Mucosa of stomach (tissue), 1 donor: Measurements from ENCODE around the gene AAK1.
"Not testable (repeated sequence)": the region's sequence is repeated elsewhere in the genome, so short reads cannot be mapped to it uniquely, and the experiment has no call there.

Experiments
- H3K27me3 ChIP-seq: one replicate; pipeline ENCODE4 v1.7.0; 2013; ENCODE audit warnings: mild to moderate bottlenecking, low read length; ENCODE audit not compliant: control insufficient read depth, insufficient read depth
- H3K36me3 ChIP-seq: one replicate; pipeline ENCODE4 v1.7.0; 2013; ENCODE audit warnings: low read length; ENCODE audit not compliant: control insufficient read depth, insufficient read depth
- H3K4me1 ChIP-seq: one replicate; pipeline ENCODE4 v1.7.0; 2013; ENCODE audit warnings: mild to moderate bottlenecking, low read length; ENCODE audit not compliant: control insufficient read depth, insufficient read depth
- H3K4me3 ChIP-seq: one replicate; pipeline ENCODE4 v1.7.0; 2013; ENCODE audit warnings: low read length
- H3K9ac ChIP-seq: one replicate; pipeline ENCODE4 v1.7.0; 2013; ENCODE audit warnings: mild to moderate bottlenecking, low read length, moderate library complexity
- H3K9me3 ChIP-seq: one replicate; pipeline ENCODE4 v1.7.0; 2013; ENCODE audit warnings: mild to moderate bottlenecking, low read length, moderate library complexity; ENCODE audit not compliant: control insufficient read depth
- donor health status: Pancreatic carcinoma.

Gene AAK1

DNA sequence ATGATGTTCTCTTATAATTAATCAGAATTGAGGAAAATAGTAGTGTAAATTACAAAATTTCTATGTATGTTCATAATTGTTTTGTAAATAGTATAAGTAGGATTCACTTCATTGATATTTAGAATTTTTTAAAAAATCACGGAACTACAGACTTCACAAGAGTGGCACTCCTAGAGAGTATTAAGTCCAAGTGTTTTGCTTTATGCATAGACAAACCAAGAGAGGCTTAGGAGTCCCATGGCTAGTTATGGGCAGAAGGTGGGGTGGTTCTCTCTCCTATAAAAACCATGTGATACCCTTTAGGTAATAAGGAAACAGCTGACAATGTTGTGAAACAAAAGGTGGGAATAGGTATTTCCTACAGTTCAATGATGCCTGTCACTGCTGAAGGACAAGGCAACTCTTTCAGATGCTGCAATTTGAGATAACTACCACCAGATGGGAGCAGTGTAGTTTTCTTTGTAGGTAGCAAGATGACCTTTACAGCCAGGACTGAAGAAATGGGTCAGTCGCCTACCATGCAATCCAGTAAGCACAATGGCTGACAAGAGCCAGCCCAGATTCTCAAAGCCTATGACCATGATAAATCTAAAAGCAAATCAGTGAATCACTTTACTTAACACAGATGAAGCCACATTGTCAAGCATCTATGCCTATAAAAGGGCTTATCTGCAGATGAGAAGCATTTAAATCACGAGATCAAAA lies 83.9 kb downstream of the AAK1 start:
- H3K4me3 ChIP-seq, result no peak overlapping the region
- H3K9ac ChIP-seq, result no peak overlapping the region
- no peaks in the 10 kb centered on the region for H3K4me1 ChIP-seq
- H3K27me3 ChIP-seq, result no peaks in the 10 kb centered on the region
- H3K36me3 ChIP-seq, result no peaks in the 10 kb centered on the region
- H3K9me3 ChIP-seq, result no peaks in the 10 kb centered on the region

DNA sequence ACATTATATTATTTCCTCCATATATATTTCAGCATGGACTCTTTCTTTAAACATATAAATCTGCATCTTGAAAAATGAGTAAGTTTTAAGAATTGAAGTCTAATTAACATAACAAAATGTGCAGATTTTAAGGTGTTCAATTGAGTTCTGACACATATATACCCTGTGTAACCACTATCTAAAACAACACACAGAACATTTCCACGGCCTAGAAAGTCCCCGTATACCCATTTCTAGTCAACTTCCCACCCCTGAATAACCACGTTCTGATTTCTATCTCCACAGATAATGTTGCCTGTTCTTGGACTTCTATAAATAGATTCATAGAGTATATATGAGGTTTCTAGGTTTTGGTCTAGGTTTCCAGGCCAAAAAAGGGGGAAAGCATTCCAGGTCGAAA lies 87.5 kb downstream of the AAK1 start:
- Histone ChIP-seq H3K9me3 (no peaks in the 10 kb centered on the region), H3K36me3 (no peaks in the 10 kb centered on the region), H3K4me1 (no peaks in the 10 kb centered on the region), H3K27me3 (no peaks in the 10 kb centered on the region), H3K9ac (no peak overlapping the region), H3K4me3 (no peak overlapping the region)

DNA sequence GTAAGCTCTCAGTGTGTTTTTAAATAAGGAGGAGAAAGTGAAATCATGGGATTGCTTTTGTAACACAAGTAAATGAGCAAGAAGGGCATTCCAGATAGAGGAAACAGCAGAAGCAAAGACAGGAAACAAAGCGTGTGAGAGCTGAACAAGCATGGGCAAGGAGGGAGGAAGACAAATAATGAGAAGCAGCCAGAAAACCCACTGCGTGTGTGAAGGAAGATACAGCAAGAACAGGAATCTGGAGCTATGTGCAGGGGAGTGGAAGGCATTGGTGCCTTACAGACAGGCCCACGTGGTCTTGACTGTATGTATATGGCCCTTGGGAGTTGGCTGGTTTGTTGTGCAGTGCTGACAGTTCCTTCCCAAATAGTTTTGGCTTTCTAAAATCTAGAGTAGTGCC lies 88.6 kb downstream of the AAK1 start:
- Histone ChIP-seq H3K27me3 (no peaks in the 10 kb centered on the region), H3K9ac (no peak overlapping the region), H3K4me1 (no peaks in the 10 kb centered on the region), H3K4me3 (no peak overlapping the region), H3K9me3 (no peaks in the 10 kb centered on the region), H3K36me3 (no peaks in the 10 kb centered on the region)

DNA sequence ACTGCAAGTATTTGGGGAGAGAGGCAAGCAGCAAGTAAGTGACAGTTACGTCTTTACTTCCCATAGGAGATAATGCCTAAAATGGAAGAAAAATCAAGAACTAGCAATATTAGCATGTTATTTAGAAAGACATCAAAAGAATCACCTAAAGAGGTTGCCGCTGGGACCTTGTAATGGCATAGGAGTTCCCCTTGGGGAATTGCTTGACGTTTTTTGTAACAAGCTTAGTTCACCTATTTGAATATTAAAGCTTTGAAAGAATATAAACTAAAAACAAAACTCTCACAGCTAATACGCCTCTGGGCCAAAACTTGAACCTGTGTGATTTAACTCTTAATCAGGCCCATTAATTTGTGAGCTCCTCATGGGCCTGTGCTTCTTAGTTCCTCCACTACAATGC lies 89.0 kb downstream of the AAK1 start:
- Histone ChIP-seq H3K36me3 (no peaks in the 10 kb centered on the region), H3K9ac (no peak overlapping the region), H3K4me1 (no peaks in the 10 kb centered on the region), H3K27me3 (no peaks in the 10 kb centered on the region), H3K4me3 (no peak overlapping the region), H3K9me3 (no peaks in the 10 kb centered on the region)

DNA sequence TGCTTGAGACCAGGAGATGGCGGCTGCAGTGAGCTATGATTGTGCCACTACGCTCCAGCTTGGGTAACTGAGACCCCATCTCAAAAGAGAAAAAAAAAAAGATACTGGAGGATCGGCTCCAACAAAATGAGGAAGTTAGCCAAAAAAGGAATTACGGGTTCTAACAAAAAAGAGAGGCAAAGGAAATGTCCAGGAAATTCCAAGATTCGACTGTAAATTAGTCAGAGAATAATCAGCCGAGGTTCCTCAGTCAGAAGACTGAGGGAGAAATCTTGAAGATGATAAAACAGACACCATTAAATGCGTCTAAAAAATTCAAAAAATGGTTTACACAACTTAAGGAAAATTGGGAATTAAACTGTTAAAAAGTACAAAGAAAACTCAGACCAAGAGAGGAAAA lies 89.5 kb downstream of the AAK1 start:
- H3K9ac ChIP-seq, result no peak overlapping the region
- no peak overlapping the region for H3K4me3 ChIP-seq
- no peaks in the 10 kb centered on the region for H3K9me3 ChIP-seq
- no peaks in the 10 kb centered on the region for H3K4me1 ChIP-seq
- no peaks in the 10 kb centered on the region for H3K27me3 ChIP-seq
- no peaks in the 10 kb centered on the region for H3K36me3 ChIP-seq

DNA sequence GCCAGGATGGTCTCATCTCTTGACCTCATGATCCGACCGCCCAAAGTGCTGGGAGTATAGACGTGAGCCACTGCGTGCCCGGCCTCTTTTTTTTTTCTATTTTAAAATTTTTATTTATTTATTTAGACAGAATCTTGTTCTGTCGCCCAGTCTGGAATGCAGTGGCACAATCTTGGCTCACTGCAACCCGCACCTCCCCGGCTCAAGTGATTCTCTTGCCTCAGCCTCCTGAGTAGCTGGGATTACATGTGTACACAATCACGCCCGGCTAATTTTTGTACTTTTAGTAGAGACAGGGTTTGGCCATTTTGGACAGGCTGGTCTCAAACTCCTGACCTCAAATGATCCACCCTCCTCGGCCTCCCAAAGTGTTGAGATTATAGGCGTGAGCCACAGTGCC lies 93.0 kb downstream of the AAK1 start:
- not testable (repeated sequence) for H3K4me1 ChIP-seq, H3K4me3 ChIP-seq, H3K9me3 ChIP-seq, H3K36me3 ChIP-seq, H3K27me3 ChIP-seq, H3K9ac ChIP-seq

DNA sequence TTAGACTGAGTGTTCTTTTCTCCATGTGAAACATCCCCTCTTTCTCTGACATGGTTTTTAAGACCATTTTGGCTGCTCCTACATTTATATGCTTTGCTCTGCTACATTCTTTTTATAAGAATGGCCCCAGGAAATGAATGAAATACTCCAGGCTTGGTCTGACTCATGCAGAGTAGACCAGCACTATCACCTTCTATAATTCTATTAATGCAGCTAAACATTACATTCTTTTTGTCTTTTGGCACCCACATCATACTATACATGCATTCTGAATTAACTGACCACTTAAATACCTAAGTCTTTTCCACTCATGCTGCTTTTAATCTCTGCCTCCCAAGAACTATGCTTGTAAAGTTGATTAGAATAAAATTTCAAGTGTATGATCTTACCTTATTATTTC lies 94.1 kb downstream of the AAK1 start:
- Histone ChIP-seq H3K9me3 (no peaks in the 10 kb centered on the region), H3K4me1 (no peaks in the 10 kb centered on the region), H3K36me3 (no peaks in the 10 kb centered on the region), H3K9ac (no peak overlapping the region), H3K4me3 (no peak overlapping the region), H3K27me3 (no peaks in the 10 kb centered on the region)

DNA sequence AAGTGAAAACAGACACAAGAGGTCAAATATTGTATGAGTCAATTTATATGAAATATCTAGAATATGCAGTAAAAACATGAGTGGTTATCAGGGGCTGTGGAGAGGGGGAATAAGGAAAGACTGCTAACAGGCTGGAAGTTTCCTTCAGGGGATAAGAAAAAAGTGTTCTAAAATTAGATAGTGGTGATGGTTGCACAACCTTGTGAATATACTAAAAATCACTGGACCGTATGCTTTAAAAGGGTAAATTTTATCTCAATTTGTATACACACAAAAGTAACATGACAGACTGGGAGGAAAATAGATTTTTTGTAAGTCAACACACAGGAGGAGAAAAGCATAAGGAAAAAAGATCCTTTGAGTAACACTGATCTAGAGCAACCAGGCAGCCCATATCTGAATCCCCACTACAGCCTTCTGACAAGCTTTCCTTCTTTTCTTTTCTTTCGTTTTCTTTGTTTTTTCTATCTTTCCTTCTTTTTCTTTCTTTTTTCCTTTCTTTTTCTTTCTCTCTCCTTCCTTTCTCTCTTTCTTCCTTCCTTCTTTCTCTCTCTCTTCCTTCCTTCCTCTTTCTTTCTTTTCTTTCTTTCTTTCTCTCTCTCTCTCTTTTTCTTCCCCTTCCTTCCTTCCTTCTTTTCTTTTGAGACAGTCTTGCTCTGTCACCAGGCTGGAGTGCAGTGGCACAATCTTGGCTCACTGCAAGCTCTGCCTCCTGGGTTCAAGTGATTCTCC lies 95.4 kb downstream of the AAK1 start:
- H3K4me3 ChIP-seq, result no peak overlapping the region
- H3K27me3 ChIP-seq, result no peaks in the 10 kb centered on the region
- no peaks in the 10 kb centered on the region for H3K36me3 ChIP-seq
- H3K4me1 ChIP-seq, result no peaks in the 10 kb centered on the region
- H3K9me3 ChIP-seq, result no peaks in the 10 kb centered on the region
- H3K9ac ChIP-seq, result no peak overlapping the region

DNA sequence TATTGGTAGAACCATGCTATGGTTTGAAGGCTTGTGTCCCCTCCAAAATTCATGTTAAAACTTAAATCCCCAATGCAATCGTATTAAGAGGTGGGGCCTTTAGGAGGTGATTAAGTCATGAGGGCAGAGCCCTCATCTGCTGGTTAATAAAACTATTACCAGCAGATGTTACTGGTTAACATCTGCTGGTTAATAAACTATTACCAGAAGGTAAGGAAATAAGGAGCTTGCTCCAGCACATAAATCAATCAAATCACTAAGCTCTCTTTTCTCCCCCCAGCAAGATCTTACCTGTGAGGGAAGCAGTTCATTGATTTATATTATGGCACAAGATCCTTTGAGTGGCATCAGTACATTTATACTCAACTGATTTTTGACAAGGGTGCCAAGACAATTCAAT lies 96.9 kb downstream of the AAK1 start:
- no peaks in the 10 kb centered on the region for H3K36me3 ChIP-seq
- no peaks in the 10 kb centered on the region for H3K27me3 ChIP-seq
- H3K4me3 ChIP-seq, result no peak overlapping the region
- H3K9ac ChIP-seq, result no peak overlapping the region
- H3K9me3 ChIP-seq, result no peaks in the 10 kb centered on the region
- H3K4me1 ChIP-seq, result no peaks in the 10 kb centered on the region

DNA sequence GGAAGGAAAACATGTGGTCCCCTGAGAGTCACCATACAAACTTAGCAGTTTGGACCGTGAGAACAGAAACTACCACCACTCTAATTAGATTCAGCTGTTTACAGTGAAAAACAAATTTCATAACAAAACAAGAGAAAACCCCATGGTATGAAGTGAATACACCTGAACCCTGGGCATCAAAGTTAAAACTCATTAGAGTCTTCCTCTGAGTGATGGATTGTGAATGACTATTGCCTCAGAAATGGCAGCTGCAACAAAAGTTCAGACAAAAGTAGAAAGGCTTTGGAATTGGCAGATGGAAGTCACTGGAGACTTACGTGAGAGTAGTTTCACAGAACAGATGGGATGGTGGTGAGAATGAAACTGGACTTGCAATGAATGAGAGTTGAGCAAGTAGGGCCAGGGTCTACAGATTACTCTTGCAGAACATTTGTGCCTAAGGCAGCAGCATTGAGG lies 98.0 kb downstream of the AAK1 start:
- Histone ChIP-seq H3K27me3 (no peaks in the 10 kb centered on the region), H3K9ac (no peak overlapping the region), H3K36me3 (no peaks in the 10 kb centered on the region), H3K4me1 (no peaks in the 10 kb centered on the region), H3K9me3 (no peaks in the 10 kb centered on the region), H3K4me3 (no peak overlapping the region)

DNA sequence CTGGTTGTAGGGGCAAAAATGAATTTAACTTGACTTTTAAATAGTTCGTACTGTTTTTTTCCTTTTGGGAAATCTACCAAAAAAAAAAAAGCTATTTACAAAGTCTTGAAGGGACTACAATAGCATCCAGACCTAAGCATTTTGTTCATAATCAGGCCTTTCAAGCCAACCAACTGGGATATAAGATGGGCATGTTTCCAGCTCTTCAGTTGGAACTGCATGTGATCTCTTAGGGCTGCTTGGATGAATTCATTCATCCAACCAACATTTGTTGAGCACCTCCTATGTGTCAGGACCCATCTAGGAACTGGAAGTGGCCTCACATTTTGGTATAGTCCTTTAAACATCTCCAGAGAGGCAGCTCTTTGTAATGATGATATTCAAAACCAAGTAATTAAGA lies 98.6 kb downstream of the AAK1 start:
- Histone ChIP-seq H3K27me3 (no peaks in the 10 kb centered on the region), H3K9ac (no peak overlapping the region), H3K9me3 (no peaks in the 10 kb centered on the region)

DNA sequence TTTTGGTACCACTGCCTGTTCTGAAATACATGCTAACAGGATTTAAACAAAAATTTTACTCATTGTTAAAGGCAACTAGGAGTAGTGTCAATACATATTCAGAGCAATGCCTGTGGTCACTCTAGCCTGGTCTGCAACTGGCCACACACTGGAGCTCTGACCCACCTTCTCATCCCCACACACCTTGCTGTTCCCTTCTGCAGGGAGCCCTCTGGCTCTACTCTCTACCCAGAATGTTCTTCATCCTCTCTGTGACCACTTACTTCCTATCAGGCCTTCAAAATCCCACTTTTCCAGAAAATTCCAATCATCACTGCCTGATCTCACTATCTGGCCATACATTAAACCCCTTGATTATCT lies 104.0 kb downstream of the AAK1 start:
- H3K4me1 ChIP-seq, result peaks cover 11% of the 10 kb centered on the region
- no peak overlapping the region for H3K9ac ChIP-seq
- no peak overlapping the region for H3K4me3 ChIP-seq
- no peaks in the 10 kb centered on the region for H3K27me3 ChIP-seq
- H3K36me3 ChIP-seq, result no peaks in the 10 kb centered on the region
- H3K9me3 ChIP-seq, result no peaks in the 10 kb centered on the region

More for the DNA sequence above, 98.6 kb downstream of the AAK1 start:
- H3K4me3 ChIP-seq, result no peak overlapping the region
- no peaks in the 10 kb centered on the region for H3K4me1 ChIP-seq
- H3K36me3 ChIP-seq, result no peaks in the 10 kb centered on the region
